ENCODE results near the gene SPEM1. TPM values are rescaled to one million over a fixed set of nuclear protein-coding genes. Genes with fewer than 3 reads are reported as not detected.

Gene SPEM1
- total and polyA plus RNA-seq, 2 of the 13 experiments (the other 11 are each of a cell fraction or from before 2014, with no cell fraction given) = not detected

GRCh38 chr17:7464081-7464480 lies 44.0 kb downstream of the SPEM1 start:
- in situ Hi-C loops (cut with HindIII; ENCODE audit: extremely low pct_ligation_motif_present, low pct_unique_long_range_greater_than_20kb) (no loop called here), intact Hi-C loops (cut with micrococcal nuclease; ENCODE audit: unreplicated experiment) (no loop called here)
- no peak overlapping the region for H3K4me2 ChIP-seq (ENCODE audit: low read depth, low read length)
- FAIRE-seq (no peak), ATAC-seq (no peak), DNase-seq (ENCODE audit: low spot score) (no peak)
- no peaks in the 10 kb centered on the region for H3K9me3 ChIP-seq (ENCODE audit: low read length)
- H2AFZ ChIP-seq (ENCODE audit: low read length) = no peak overlapping the region
- peaks cover 8% of the 10 kb centered on the region; the same call in 1 of the 2 replicates for H4K20me1 ChIP-seq (ENCODE audit: insufficient read depth, low read length)
- no peaks in the 10 kb centered on the region for H3K27me3 ChIP-seq (ENCODE audit: control insufficient read depth in 1 of 2, insufficient read depth in 2 of 2, low read length in 2 of 2)
- H3K79me2 ChIP-seq (ENCODE audit: insufficient read depth, low read length) = no peaks in the 10 kb centered on the region
- no peak overlapping the region for H3K9ac ChIP-seq (ENCODE audit: insufficient read depth, low read depth, low read length)
- no peak for TF ChIP-seq SRSF1 (optimal IDR thresholded peaks at IDR 0.05; ENCODE audit: low read depth, low read length)
- no peak for TF ChIP-seq ZNF468 (CRISPR knock-in tag; IDR thresholded peaks at IDR 0.05)
- TF ChIP-seq ZNF432 (CRISPR knock-in tag; IDR thresholded peaks at IDR 0.05; ENCODE audit: borderline replicate concordance) = no peak
- TF ChIP-seq, protein P1, sequence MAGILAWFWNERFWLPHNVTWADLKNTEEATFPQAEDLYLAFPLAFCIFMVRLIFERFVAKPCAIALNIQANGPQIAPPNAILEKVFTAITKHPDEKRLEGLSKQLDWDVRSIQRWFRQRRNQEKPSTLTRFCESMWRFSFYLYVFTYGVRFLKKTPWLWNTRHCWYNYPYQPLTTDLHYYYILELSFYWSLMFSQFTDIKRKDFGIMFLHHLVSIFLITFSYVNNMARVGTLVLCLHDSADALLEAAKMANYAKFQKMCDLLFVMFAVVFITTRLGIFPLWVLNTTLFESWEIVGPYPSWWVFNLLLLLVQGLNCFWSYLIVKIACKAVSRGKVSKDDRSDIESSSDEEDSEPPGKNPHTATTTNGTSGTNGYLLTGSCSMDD (CRISPR knock-in tag; IDR thresholded peaks at IDR 0.05) = no peak
- no peak for TF ChIP-seq MAFF (IDR thresholded peaks at IDR 0.05; ENCODE audit: low read depth, low read length)
- no peak for TF ChIP-seq ZNF296 (CRISPR knock-in tag; conservative IDR thresholded peaks at IDR 0.05)
- TF ChIP-seq IRX3 (CRISPR knock-in tag; IDR thresholded peaks at IDR 0.05; ENCODE audit: borderline replicate concordance, low read depth) = no peak
- no peak for TF ChIP-seq KDM2A (CRISPR knock-in tag; IDR thresholded peaks at IDR 0.05; ENCODE audit: borderline replicate concordance, low read depth)
- peaks cover 0 to 2% of the 10 kb centered on the region in 2 experiments; a peak in 3 of 5 replicates for H3K36me3 ChIP-seq (replicated peaks in 1 of 2; ENCODE audit: control insufficient read depth in 1 of 2, insufficient read depth in 2 of 2, low read length in 2 of 2)
- no peak overlapping the region for H3K4me3 ChIP-seq (replicated peaks in 1 of 3; ENCODE audit: insufficient read depth in 1 of 3, low read depth in 2 of 3, low read length in 3 of 3)
- peaks cover 14% of the 10 kb centered on the region; the same call in 1 of the 2 replicates for H3K4me1 ChIP-seq (ENCODE audit: insufficient read depth, low read length)
- no peak overlapping the region for H3K27ac ChIP-seq (ENCODE audit: extremely low read length, insufficient read depth, low read length)
- CTCF ChIA-PET (ENCODE audit: low intra/inter-chr PET ratio, low total read pairs) = no interaction called here
- 89% methylated on average over 7 of the region's 9 CpGs for WGBS (ENCODE audit: low lambda C conversion rate)
- no TSS peak for BruUV-seq (replicated peaks)
- POLR2A ChIA-PET = no interaction called here
